ENCODE measurements around the gene RPRD2.

- TF ChIP-seq CTCF (conservative IDR thresholded peaks at IDR 0.05; ENCODE audit: low read depth in 2 of 2), result no peak
- no peak for TF ChIP-seq EZH2phosphoT487 (IDR thresholded peaks at IDR 0.05; ENCODE audit: unreplicated experiment)
- no peak for TF ChIP-seq POLR2AphosphoS5 (IDR thresholded peaks at IDR 0.05; ENCODE audit: low read depth)
- no peak for TF ChIP-seq NANOG (IDR thresholded peaks at IDR 0.05; ENCODE audit: borderline replicate concordance)
- no peak for TF ChIP-seq ZNF462 (CRISPR knock-in tag; IDR thresholded peaks at IDR 0.05)
- TF ChIP-seq, protein P1, sequence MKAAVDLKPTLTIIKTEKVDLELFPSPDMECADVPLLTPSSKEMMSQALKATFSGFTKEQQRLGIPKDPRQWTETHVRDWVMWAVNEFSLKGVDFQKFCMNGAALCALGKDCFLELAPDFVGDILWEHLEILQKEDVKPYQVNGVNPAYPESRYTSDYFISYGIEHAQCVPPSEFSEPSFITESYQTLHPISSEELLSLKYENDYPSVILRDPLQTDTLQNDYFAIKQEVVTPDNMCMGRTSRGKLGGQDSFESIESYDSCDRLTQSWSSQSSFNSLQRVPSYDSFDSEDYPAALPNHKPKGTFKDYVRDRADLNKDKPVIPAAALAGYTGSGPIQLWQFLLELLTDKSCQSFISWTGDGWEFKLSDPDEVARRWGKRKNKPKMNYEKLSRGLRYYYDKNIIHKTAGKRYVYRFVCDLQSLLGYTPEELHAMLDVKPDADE (IDR thresholded peaks at IDR 0.05), result no peak
- TF ChIP-seq EZH2 (IDR thresholded peaks at IDR 0.05; ENCODE audit: low read depth, unreplicated experiment), result no peak
- no peak for TF ChIP-seq CREB1 (CRISPR knock-in tag; IDR thresholded peaks at IDR 0.05; ENCODE audit: low read depth)
- TF ChIP-seq STAT1 (IDR thresholded peaks at IDR 0.05; ENCODE audit: unreplicated experiment), result no peak
- TF ChIP-seq JUNB (IDR thresholded peaks at IDR 0.05; ENCODE audit: unreplicated experiment), result no peak
- TF ChIP-seq, protein P2, sequence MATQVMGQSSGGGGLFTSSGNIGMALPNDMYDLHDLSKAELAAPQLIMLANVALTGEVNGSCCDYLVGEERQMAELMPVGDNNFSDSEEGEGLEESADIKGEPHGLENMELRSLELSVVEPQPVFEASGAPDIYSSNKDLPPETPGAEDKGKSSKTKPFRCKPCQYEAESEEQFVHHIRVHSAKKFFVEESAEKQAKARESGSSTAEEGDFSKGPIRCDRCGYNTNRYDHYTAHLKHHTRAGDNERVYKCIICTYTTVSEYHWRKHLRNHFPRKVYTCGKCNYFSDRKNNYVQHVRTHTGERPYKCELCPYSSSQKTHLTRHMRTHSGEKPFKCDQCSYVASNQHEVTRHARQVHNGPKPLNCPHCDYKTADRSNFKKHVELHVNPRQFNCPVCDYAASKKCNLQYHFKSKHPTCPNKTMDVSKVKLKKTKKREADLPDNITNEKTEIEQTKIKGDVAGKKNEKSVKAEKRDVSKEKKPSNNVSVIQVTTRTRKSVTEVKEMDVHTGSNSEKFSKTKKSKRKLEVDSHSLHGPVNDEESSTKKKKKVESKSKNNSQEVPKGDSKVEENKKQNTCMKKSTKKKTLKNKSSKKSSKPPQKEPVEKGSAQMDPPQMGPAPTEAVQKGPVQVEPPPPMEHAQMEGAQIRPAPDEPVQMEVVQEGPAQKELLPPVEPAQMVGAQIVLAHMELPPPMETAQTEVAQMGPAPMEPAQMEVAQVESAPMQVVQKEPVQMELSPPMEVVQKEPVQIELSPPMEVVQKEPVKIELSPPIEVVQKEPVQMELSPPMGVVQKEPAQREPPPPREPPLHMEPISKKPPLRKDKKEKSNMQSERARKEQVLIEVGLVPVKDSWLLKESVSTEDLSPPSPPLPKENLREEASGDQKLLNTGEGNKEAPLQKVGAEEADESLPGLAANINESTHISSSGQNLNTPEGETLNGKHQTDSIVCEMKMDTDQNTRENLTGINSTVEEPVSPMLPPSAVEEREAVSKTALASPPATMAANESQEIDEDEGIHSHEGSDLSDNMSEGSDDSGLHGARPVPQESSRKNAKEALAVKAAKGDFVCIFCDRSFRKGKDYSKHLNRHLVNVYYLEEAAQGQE (IDR thresholded peaks at IDR 0.05; ENCODE audit: unreplicated experiment), result no peak
Observed at GRCh38 chr1:150407330-150407729, 43.4 kb downstream of the RPRD2 start.
